Measurements from ENCODE around the gene RBM47. TPM values are rescaled to one million over a fixed set of nuclear protein-coding genes. Genes with fewer than 3 reads are reported as not detected.

The RBM47 gene
- total RNA-seq, 1 donor from 2014 or later: 70.6 TPM

DNA sequence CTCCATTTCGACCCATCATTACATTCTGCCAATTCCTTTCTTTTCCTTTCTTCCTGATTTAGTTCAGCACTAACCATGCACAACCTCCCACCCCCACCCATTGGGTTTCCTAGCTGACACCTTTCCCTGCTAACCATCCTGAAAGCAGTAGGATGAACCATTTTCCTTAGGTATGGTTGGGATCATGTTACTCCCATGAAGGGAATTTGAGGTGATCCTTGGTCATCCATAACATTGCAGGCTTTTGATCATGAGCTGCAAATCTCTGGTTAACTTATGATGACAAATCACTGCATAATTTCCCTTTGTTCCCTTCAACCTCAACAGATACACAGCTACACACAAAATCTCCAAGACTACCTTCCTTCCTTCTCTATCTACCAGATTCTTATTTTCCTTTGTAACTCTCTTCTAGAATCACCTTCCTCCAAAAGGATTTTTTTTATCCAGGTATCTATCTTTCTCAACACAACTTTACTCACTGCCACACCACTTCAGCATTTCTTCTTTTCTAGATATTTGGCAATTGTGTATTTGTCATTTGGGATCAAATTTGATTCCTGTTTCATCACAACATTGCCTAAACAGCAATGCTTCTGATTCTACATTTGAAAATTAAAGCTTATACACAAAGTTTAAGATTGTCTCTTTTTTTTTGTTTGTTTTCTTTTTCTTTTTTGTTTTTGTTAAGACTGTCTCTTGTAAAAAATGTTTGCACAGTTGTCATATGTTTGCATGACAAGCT lies 145.1 kb downstream of the RBM47 start:
- no peak for ATAC-seq

DNA sequence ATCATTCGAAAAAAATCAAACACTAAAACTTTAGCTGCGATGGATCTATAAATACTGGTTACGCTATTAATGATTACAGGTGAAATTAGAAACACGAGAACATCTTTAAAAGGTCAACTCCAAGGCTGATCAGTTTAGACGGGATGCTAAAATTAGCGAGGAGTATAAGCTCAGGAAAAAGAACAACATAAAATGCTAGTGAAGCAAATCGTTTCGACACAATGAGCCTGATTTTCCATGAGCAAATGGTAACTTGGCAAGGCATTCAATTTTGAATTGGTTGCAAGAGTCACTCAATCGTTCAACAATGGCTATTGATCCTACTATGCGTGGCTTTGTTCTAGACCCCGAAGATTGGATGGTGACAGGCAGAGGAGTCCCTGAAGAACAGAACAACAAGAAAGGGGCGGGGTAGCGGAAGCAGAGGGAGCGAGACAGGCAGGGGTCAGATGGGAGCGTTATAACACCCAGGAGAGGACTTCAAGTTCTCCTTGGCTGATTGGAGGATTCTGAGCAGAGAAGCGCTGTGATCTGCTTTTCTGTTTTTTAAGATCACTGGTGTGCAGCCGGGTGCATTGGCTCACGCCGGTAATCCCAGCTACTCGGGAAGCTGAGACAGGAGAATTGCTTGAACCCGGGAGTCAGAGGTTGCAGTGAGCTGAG lies 146.5 kb downstream of the RBM47 start:
- ATAC-seq: no peak

DNA sequence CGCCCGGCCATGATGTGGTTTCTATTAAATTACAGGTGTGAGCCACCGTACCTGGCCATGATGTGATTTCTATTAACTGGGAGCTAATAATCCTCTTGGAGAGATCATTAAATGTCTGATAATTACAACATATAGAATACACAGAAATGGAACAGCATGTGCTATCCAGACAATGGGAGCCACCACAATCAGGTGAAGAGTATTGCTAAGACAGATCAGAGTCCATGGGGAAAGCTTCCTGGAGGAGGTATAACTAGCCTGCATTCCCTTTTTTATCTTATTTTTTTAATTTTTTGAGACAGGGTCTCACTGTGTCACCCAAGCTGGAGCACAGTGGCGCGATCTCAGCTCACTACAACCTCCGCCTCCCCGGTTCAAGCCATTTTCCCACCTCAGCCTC lies 147.7 kb downstream of the RBM47 start:
- ATAC-seq: no peak

DNA sequence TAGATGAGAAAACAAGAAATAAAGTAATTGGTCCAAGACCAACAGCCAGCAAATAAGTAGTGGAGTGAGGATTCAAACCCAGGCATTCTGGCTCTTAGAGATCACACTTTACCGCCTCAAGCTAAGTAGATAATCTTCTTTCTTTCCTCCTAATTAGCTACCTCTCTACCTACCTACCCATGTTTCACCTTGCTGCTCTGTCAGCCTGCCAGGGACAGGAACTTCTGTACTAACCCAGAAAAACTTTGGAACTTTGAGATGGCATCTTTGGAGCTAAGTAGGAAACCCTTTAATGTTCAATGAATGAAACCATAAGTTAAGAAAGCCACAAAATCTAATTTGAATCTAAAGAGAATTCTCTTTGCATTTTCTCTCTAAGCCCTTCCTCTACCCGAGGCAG lies 149.4 kb downstream of the RBM47 start:
- no peak for ATAC-seq

DNA sequence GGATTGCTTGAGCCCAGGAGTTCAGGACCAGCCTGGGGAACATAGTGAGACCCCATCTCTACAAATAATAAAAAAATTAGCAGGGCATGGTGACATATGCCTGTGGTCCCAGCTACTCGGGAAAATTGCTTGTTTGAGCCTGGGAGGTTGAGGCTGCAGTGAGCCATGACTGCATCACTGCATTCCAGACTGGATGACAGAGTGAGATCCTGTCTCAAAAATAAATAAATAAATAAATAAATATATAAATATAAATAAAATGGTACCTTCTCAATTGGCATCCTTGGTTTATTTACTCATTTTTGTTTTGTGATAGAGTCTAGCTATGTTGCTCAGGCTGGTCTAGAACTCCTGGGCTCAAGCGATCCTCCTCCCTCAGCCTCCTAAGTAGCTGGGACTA lies 150.3 kb downstream of the RBM47 start:
- ATAC-seq: no peak

DNA sequence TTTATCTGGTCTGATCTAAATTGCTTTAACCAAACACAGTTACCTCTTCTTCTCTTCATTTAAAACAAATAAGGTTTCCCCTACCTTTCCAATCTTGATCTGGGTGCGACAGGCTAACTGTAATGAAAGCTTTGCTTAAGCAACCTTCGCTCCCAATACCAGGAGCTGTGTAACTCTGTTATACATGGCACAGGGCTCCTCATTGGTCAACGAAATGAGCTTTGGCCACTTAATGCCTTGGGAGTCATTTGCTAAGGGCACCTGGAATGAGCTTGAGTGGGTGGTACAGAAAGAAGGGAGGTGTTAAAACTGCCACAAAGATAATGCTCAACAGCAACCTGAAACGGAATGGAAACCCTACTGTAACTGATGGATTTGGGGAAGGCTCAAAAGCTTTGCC lies 154.1 kb downstream of the RBM47 start:
- ATAC-seq: no peak

DNA sequence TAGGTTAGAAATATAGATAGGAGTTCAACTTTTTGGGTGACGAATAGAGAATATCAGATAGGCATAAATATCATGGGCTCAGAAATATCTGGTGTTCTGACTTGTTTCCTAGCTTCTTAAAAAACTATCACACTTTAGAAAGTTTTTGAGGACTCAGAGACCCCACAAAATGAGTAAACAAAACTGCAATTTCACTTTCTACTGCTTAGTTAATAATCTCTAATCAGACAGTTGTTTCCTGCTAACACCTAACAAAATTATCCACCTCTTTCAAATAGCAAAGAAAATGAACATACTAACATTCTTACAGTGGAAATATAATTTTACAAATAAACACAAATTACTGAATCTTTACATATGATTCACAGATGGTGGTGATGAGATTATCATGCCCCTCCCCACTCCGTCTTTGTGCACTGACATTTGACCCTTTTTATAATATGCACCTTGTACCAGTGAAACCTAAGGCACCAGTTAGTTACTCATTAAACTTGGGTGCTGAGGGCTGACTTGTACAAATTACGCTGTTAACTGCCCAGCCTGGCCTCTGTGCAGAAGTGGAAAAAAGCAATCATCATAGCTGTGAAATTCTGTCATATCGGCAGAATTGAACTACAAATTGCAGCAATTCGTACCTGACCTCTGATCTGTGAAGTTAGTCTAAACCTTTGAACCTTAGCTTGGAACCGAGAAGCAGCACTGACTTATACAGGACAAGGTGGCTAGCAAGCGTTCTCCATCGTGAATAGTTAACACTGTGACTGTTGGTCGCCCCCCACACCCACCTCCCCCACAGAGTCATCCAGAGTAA lies 155.9 kb downstream of the RBM47 start:
- no peak for ATAC-seq

DNA sequence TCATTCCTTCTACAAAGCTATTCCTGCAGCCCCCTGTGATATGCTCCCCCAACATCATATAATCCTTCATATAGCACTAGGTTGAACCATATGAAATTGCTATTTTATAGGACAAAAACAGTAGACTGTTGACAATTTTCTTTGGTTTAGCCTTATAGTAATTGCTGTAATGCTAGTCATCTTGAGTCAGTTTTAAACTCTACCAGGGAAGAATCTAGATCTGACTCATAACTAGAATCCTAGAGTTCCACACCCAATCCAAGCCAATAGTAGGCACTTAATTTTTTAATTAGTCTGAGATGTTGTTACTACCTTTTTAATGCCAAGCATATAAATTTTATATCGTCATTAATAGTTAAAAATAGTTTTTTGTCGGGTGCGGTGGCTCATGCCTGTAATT lies 157.7 kb downstream of the RBM47 start:
- ATAC-seq: peak; percentile 41

DNA sequence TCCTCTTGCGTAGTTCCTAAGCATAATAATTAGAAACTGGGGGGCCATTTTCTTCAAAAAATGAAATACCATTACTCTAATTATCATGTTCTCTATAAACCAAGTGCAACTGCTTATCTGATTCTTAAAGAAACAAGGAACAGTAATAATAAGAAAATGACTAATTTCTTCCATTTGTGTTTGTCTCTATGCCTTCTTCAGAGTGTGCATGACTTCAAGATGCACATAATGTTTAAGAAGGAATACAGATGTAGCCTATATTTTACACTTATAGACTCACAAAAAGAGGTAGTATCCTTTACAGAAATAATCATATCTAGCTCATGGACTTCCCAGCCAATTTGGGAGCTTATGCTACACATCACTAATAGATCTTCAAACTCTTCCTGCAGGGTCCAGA lies 162.9 kb downstream of the RBM47 start:
- ATAC-seq: no peak

DNA sequence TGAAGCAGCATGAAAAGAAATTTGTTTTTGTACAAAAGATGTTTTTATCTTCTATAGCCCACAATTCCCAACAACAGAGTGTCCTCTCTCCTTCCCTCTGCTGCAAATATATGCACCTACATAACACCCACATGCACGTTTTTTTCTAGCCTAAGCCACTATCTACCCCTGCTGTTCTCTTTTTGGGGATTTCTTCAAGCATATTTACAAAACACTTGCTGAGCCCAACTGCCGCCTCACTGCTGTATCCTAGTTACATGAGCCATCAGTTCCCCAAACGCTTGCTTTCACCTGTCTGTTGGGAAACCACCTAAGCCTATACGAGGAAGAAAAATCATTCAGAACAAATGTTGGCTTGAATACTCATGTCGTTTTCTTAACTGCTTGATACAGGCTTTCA lies 167.3 kb downstream of the RBM47 start:
- ATAC-seq: peak; percentile 51

DNA sequence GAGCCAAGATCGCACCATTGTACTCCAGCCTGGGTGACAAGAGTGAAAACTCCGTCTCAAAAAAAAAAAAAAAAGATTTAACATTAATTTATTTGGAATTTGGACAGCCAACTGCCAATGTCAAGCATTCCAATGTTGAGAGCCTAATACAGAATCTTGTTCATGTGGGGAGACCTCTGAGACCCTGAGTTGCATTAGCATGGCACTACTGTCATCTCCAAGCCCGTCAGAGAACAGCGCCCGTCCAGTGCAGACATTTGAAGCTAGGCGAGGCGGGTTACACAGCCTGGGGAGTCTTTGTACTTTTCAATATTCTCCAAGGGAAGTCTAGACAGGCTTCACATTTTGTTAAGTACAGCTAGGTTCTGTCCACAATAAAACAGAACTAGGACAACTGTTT lies 167.8 kb downstream of the RBM47 start:
- ATAC-seq: no peak

DNA sequence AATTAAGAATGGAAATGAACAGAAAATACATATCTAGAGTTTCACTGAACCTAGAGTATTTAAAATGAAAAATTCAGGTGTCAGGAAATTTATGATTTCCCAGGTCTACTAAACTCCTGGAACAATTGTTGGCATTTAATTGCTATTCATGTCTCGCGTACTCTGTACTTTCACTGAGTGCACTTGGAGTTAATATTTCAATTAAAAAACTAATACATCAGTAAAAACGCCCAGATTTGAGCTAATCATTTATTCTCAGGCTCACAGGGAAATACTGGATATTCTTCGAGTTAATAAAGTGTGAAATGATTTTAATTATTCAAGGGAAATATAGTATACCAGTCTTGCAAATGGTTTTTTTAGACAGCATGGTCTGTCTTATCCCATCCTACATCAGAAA lies 168.6 kb downstream of the RBM47 start:
- ATAC-seq: no peak

DNA sequence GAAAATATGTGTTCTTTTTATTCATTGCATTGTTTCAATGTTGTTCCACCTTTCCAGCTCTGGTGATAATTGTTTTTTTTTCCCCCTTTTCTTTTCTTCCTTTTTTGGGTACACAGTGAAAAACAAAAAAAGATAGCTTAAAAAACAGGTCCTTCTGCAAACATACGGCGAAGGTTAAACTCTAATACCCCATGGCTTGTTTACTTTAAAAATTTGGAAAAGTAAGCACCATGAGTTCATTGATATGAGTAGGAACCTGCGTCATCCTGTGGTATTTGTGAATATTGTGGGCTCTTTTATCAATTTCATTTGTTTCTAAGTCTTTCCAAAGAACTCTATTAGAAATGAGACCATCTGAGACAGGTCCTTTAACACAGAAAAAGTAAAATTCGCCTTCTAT lies 171.0 kb downstream of the RBM47 start:
- ATAC-seq: no peak

DNA sequence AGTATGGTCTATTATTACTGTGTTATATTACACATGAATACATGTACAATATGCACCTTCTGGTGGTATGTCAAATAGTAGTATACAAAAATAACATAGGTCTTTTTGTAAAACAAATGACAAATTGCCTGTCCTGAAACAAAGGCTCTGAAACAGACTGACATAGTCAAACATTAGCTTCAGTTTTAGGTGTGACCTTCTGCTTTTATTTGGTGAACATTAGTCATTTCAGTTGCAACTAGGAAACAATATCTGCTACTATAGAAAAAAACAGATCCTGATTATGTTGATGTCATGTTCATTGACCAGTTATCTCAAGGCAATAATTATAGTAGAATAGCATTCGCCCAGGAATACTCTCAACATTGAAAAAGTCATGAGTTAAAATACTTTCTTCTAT lies 171.6 kb downstream of the RBM47 start:
- peak; percentile 50 for ATAC-seq

DNA sequence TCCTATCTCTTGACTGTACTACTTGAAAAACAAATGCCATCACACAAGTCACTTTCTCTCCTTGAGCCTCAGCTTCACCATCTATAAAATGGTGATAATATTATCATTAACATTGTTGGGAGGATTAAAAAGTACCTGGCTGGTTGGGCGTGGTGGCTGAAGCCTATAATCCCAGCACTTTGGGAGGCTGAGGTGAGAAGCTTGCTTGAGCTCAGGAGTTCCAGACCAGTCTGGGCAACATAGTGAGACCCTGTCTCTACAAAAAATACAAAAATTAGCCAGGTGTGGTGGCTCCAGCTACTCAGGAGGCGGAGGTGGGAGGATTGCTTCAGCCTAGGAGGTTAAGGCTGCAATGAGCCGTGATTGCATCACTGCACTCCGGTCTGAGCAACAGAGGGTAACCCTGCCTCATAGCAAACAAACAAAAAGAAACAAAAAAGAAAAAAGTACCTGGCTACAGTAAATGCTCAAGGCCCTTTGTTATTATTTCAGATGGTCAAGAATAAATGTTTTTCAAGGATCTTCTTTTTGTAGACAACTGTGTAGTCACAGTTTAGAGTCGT lies 174.2 kb downstream of the RBM47 start:
- ATAC-seq: peak; percentile 49

DNA sequence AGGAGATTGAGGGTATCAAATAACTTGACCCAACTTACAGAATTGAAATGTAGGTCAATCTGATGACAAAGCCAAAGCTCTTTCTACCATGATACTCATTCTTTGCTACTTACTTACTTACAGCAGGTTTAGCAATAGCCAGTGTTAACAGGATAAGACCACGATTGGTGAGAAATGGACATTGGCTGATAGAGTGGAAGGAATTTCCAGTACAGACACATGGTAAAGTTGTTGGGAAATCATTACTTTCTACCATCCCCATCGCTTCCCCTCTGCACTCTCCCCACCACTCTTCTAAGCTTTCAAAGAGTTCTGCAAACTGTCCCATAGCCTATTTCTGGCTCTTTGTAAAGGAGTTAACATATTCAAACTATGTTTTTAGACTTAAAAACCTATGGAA lies 174.8 kb downstream of the RBM47 start:
- ATAC-seq: no peak

DNA sequence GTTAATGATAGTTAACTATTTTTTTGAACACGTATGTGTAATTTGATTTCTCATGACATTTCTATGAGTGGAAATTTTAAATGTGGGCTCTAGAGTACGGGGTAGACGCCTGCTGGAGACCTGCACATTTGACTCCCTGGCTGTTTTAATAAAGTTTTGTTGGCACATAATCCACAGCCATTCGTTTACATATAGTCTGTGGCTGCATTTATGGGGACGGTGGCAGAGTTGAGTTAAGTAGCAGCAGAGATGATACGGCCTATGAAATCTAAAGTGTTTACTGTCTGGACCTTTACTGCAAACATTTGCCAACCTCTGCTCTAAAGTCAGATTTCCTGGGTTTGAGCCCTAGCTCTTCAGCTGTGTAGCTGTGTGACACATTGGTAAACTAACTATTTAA lies 175.8 kb downstream of the RBM47 start:
- ATAC-seq: no peak

DNA sequence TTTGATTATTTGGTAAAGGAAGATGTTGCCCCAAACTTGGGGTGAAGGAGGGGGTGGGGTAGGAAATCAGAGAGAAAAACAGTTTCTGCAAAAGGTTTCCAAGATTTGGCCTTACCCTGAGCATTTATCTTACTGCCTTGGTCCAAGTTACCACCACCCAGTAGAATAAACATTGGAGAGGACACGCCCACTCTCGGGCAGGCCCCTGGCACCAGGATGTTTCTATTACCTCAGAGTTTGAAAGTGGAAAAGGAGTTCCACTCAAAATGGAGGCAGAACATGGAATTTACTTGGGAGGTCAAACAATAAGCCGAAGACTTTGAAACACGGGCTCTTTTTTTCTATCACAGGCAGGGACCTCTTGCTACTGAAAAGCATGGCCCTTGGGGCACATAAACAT lies 180.8 kb downstream of the RBM47 start:
- no peak for ATAC-seq

DNA sequence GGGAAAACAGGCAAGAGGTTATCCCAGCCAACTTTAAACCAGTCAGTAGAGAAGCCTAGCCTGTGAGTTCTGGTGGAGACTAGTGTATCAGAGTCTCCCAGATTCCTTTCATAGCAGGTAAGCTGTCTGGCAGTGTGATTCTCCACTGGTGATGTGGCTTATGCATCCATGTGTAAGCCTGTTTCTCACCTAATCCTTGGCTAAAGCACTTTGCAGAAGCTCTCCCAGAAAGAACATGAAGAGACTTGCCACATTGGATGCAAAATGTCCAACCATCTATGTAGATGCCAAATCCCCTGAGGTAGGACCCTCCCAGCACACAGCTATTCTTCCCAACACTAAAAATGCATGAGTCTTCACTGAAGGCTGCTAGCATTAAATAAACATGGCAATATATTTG lies 182.8 kb downstream of the RBM47 start:
- ATAC-seq: peak; percentile 95

DNA sequence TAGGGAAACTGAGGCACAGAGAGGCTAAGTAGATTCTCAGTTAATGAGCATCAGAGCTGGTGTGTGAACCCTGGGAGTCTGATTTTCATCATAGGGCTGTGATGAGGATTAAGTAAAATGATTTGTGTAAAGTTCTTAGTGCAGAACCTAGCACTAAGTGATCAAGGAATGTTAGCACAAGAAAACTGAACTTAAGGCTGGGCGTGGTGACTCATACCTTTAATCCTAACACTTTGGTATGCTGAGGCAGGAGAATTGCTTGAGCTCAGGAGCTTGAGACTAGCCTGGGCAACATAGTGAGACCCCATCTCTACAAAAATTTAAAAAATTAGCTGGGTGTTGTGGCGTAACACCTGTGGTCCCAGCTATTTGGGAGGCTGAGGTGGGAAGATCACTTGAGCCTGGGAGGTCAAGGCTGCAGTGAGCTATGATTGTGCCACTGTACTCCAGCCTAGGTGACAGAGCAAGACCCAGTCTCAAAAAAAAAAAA lies 183.4 kb downstream of the RBM47 start:
- ATAC-seq: peak; percentile 71

DNA sequence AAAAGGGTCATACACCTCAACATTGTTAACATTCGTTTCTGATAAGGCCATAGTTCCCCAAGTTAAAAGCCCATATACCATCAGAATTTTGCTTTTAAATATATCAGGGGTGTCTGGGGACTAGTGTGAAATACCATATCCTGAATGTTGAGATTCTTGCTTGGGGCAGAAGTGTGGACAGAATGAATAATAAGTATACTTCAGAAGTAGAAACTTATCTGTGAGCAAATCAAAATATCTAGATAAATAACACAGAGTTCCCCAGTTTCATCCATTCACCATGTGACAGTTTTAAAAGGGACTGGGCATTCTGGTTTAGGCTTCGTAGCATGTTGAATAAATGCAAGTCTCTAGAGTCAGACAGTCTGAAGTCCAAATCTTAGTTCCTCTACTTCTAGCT lies 184.0 kb downstream of the RBM47 start:
- ATAC-seq: no peak

DNA sequence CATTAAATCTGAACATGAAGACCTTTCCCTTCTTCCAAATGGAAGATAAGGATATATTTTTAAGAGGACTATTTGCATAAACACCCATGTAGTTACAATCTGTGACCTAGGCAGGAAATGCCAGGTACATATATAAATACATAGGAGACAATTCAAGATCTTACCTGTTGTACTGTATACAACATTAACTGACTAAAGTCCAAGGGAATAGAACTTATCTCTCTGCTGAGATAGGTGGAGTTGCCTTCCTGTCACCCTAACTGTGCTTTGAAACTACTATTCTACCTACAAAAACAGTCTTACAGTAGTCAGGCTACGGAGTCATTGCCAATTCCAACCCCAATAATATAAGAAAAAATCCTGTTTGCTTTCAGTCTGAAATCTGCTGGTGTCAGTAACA lies 188.2 kb downstream of the RBM47 start:
- ATAC-seq: no peak

DNA sequence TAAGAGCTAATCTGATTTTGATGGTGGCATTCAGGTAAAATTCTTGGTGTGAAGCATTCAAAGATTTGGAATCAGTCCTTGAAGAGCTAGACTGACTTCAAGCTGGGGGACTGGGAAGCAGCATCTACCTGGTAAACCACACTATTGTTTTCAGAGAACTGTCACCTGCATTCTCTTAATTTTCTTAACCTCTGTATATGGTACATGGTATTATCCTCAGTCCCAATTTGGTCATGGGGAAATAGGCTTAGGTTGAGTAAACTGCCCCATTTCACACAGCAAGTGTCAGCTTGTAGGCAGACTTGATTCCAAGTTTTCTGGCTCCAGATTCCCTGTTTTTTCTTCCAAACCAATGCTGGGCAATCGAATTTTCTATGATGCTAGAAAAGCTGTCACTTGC lies 190.1 kb downstream of the RBM47 start:
- ATAC-seq: peak; percentile 51
